Natural killer cell (primary cell): ENCODE measurements around the gene GPR15LG. TPM values are rescaled to one million over a fixed set of nuclear protein-coding genes. Genes with fewer than 3 reads are reported as not detected.

Experiments used
- ATAC-seq, 3 donors: fragments of 150-1000 bp in 2 of 3; fragments of 200-7000 bp in 1 of 3; cut with Tn5 transposase; 1 replicate in 1 of 3; 2 replicates in 2 of 3; pipeline ENCODE4 v1.10.0; 2021; ENCODE audit warnings: mild to moderate bottlenecking in 2 of 3, moderate library complexity in 2 of 3
- DNase-seq, 2 donors: peaks; one replicate each; pipeline versions ENCODE4 v3.0.0 to v3.0.0-alpha.2; 2013 to 2021; ENCODE audit warnings: mixed read lengths in 1 of 2
- H3K27ac ChIP-seq: one replicate; pipeline ENCODE4 v1.5.1; 2013; ENCODE audit warnings: mild to moderate bottlenecking, low read length
- H3K27me3 ChIP-seq: one replicate; pipeline ENCODE4 v1.6.1; 2013; ENCODE audit warnings: low read length; ENCODE audit not compliant: control insufficient read depth, insufficient read depth
- H3K36me3 ChIP-seq: one replicate; pipeline ENCODE4 v1.6.1; 2013; ENCODE audit warnings: low read length; ENCODE audit not compliant: control insufficient read depth, insufficient read depth
- H3K4me1 ChIP-seq: one replicate; pipeline ENCODE4 v1.6.1; 2013; ENCODE audit warnings: low read length; ENCODE audit not compliant: control insufficient read depth, insufficient read depth
- H3K4me3 ChIP-seq: one replicate; pipeline ENCODE4 v1.5.1; 2013; ENCODE audit warnings: low read length
- H3K9me3 ChIP-seq: one replicate; pipeline ENCODE4 v1.6.1; 2013; ENCODE audit warnings: low read length; ENCODE audit not compliant: control insufficient read depth, insufficient read depth
- H3K27ac Mint-ChIP-seq, 2 donors: one replicate each; pipeline ENCODE4 v1.8.0; 2022; ENCODE audit warnings: mild to moderate bottlenecking in 2 of 2, mixed read lengths in 2 of 2, moderate library complexity in 1 of 2
- H3K27me3 Mint-ChIP-seq, 2 donors: one replicate each; pipeline ENCODE4 v1.8.0; 2022; ENCODE audit warnings: low read depth in 2 of 2, mixed read lengths in 2 of 2
- H3K36me3 Mint-ChIP-seq: one replicate; pipeline ENCODE4 v1.8.0; 2022; ENCODE audit warnings: mixed read lengths
- H3K4me1 Mint-ChIP-seq, 2 donors: one replicate each; pipeline ENCODE4 v1.8.0; 2022; ENCODE audit warnings: mixed read lengths in 2 of 2
- H3K4me3 Mint-ChIP-seq: one replicate; pipeline ENCODE4 v1.8.0; 2022; ENCODE audit warnings: mild to moderate bottlenecking, moderate library complexity, mixed read lengths
- H3K9me3 Mint-ChIP-seq, 2 donors: one replicate each; pipeline ENCODE4 v1.8.0; 2022; ENCODE audit warnings: mixed read lengths in 2 of 2
- CTCF ChIP-seq: fragments of 200-600 bp; IDR thresholded peaks from one replicate; pipeline ENCODE4 v1.8.0; 2022; ENCODE audit warnings: antibody characterized with exemption
- WGBS: methylation state at CpG from one replicate; pipeline ENCODE4 v1.1.7; 2013; ENCODE audit warnings: missing lambda C conversion rate; ENCODE audit not compliant: insufficient coverage; 5-methylcytosine and 5-hydroxymethylcytosine counted together
- intact Hi-C: fragments of 100-400 bp; cut with micrococcal nuclease; formaldehyde crosslinking; loops from one replicate; pipeline ENCODE4 v1.14.2; 2022
- total RNA-seq, 4 donors: library from RNA; stranded (reverse); fragments of 120-200 nt in 1 of 4; gene quantifications; one replicate each; pipeline versions ENCODE4 v1.2.3 to v1.2.4, GENCODE V29; 2013 to 2022

GPR15LG gene
- total RNA-seq, 3 donors from 2014 or later (not counting 1 experiment from before 2014, with no cell fraction given): not detected

- H3K9me3 ChIP-seq: no peaks in the 10 kb centered on the region
- H3K4me3 Mint-ChIP-seq: no peak overlapping the region
Observed at GRCh38 chr10:84152769-84153168, 20.8 kb upstream of the GPR15LG start.

GRCh38 chr10:84155521-84155920 lies 18.1 kb upstream of the GPR15LG start:
- Histone ChIP-seq H3K4me3 (no peak overlapping the region), H3K27me3 (no peaks in the 10 kb centered on the region), H3K27ac (no peak overlapping the region), H3K36me3 (peaks cover 39% of the 10 kb centered on the region), H3K4me1 (no peaks in the 10 kb centered on the region), H3K9me3 (no peaks in the 10 kb centered on the region)
- Mint-ChIP-seq H3K9me3 (no peaks in the 10 kb centered on the region), H3K36me3 (peaks cover 14% of the 10 kb centered on the region), H3K4me1 (peaks cover 9 to 16% of the 10 kb centered on the region in 2 donors), H3K4me3 (no peak overlapping the region), H3K27ac (peak overlapping the region; percentile 9 to 83), H3K27me3 (no peaks in the 10 kb centered on the region)
- no peak for ATAC-seq
- intact Hi-C loops: no loop called here
- no peak for TF ChIP-seq CTCF
- no peak for DNase-seq
- WGBS: 97% methylated on average over 4 of the region's 4 CpGs

More at GRCh38 chr10:84152769-84153168, 20.8 kb upstream of the GPR15LG start:
- Mint-ChIP-seq H3K4me1 (peaks cover 9 to 11% of the 10 kb centered on the region in 2 donors), H3K27ac (peak overlapping the region in 1 of 2 donors; percentile 14), H3K9me3 (no peaks in the 10 kb centered on the region), H3K27me3 (no peaks in the 10 kb centered on the region), H3K36me3 (peaks cover 14% of the 10 kb centered on the region)
- intact Hi-C loops: no loop called here
- DNase-seq (no peak), ATAC-seq (no peak)
- no peaks in the 10 kb centered on the region for H3K27me3 ChIP-seq
- no peak overlapping the region for H3K27ac ChIP-seq
- no peak for TF ChIP-seq CTCF
- H3K36me3 ChIP-seq: peaks cover 62% of the 10 kb centered on the region
- H3K4me1 ChIP-seq: no peaks in the 10 kb centered on the region
- no peak overlapping the region for H3K4me3 ChIP-seq

GRCh38 chr10:84156009-84156408 lies 17.6 kb upstream of the GPR15LG start:
- intact Hi-C loops: loop anchor here (2.0 kb wide), 1 partner anchor 49 kb away; no protein-coding TSS in a partner anchor
- Histone ChIP-seq H3K27me3 (no peaks in the 10 kb centered on the region), H3K27ac (no peak overlapping the region), H3K9me3 (no peaks in the 10 kb centered on the region), H3K36me3 (peaks cover 34% of the 10 kb centered on the region), H3K4me3 (no peak overlapping the region), H3K4me1 (no peaks in the 10 kb centered on the region)
- peaks cover 9 to 16% of the 10 kb centered on the region in 2 donors for H3K4me1 Mint-ChIP-seq
- TF ChIP-seq CTCF: no peak
- WGBS: 100% methylated on average over 1 of the region's 2 CpGs
- no peaks in the 10 kb centered on the region for H3K27me3 Mint-ChIP-seq
- no peak overlapping the region for H3K4me3 Mint-ChIP-seq
- no peak for DNase-seq
- peaks cover 14% of the 10 kb centered on the region for H3K36me3 Mint-ChIP-seq
- H3K27ac Mint-ChIP-seq: peak overlapping the region; percentile 9 to 83
- ATAC-seq: no peak
- H3K9me3 Mint-ChIP-seq: no peaks in the 10 kb centered on the region

GRCh38 chr10:84156768-84157167 lies 16.8 kb upstream of the GPR15LG start:
- peak; percentile 89 to 98 (median 97) for ATAC-seq
- Mint-ChIP-seq H3K27ac (peak overlapping the region; percentile 72 to 83), H3K4me1 (peaks cover 9 to 16% of the 10 kb centered on the region in 2 donors), H3K4me3 (no peak overlapping the region), H3K36me3 (peaks cover 14% of the 10 kb centered on the region), H3K9me3 (no peaks in the 10 kb centered on the region), H3K27me3 (no peaks in the 10 kb centered on the region)
- 57% methylated on average over 9 of the region's 10 CpGs for WGBS
- H3K4me1 ChIP-seq: no peaks in the 10 kb centered on the region
- H3K9me3 ChIP-seq: no peaks in the 10 kb centered on the region
- DNase-seq: peak; percentile 40 to 65
- no peak for TF ChIP-seq CTCF
- H3K27me3 ChIP-seq: no peaks in the 10 kb centered on the region
- no peak overlapping the region for H3K4me3 ChIP-seq
- intact Hi-C loops: loop anchor here (2.0 kb wide), 1 partner anchor 48 kb away; no protein-coding TSS in a partner anchor
- no peak overlapping the region for H3K27ac ChIP-seq
- peaks cover 27% of the 10 kb centered on the region for H3K36me3 ChIP-seq
